NCI-H69 (cell line): ENCODE results near the gene MAGI2.
"Not testable (repeated sequence)": the region's sequence is repeated elsewhere in the genome, so short reads cannot be mapped to it uniquely, and the experiment has no call there.

Source experiments
- DNase-seq: peaks from one replicate; lab custom pipeline; 2025; lab: John Stamatoyannopoulos, UW

Gene MAGI2

GRCh38 chr7:79159040-79159664, 294.3 kb downstream of the MAGI2 start:
- DNase-seq, result no peak

- DNase-seq, result no peak
Observed at GRCh38 chr7:79157281-79157680, 296.2 kb downstream of the MAGI2 start.

- DNase-seq, result no peak
Observed at GRCh38 chr7:79149831-79150230, 303.6 kb downstream of the MAGI2 start.

- no peak for DNase-seq
Observed at GRCh38 chr7:79142706-79143105, 310.8 kb downstream of the MAGI2 start.

GRCh38 chr7:79141252-79141651, 312.2 kb downstream of the MAGI2 start:
- no peak for DNase-seq

GRCh38 chr7:79137942-79138341, 315.5 kb downstream of the MAGI2 start:
- no peak for DNase-seq

- DNase-seq, result no peak
Observed at GRCh38 chr7:79132844-79133451, 320.5 kb downstream of the MAGI2 start.

- DNase-seq, result no peak
Observed at GRCh38 chr7:79130715-79131114, 322.8 kb downstream of the MAGI2 start.

GRCh38 chr7:79124331-79124730, 329.1 kb downstream of the MAGI2 start:
- no peak for DNase-seq

GRCh38 chr7:79118143-79118542, 335.3 kb downstream of the MAGI2 start:
- no peak for DNase-seq

- no peak for DNase-seq
Observed at GRCh38 chr7:79096361-79096805, 357.1 kb downstream of the MAGI2 start.

GRCh38 chr7:79093421-79093820, 360.0 kb downstream of the MAGI2 start:
- DNase-seq, result no peak

- DNase-seq, result no peak
Observed at GRCh38 chr7:79091661-79092060, 361.8 kb downstream of the MAGI2 start.

- DNase-seq, result no peak
Observed at GRCh38 chr7:79091011-79091410, 362.5 kb downstream of the MAGI2 start.

GRCh38 chr7:79090543-79090942, 362.9 kb downstream of the MAGI2 start:
- DNase-seq, result peak; percentile 25

- no peak for DNase-seq
Observed at GRCh38 chr7:79084423-79084822, 369.0 kb downstream of the MAGI2 start.

GRCh38 chr7:79079919-79080554, 373.4 kb downstream of the MAGI2 start:
- peak; percentile 61 for DNase-seq

- DNase-seq, result no peak
Observed at GRCh38 chr7:79078273-79078672, 375.2 kb downstream of the MAGI2 start.

GRCh38 chr7:79071187-79071586, 382.3 kb downstream of the MAGI2 start:
- DNase-seq, result not testable (repeated sequence)

GRCh38 chr7:79064187-79064823, 389.2 kb downstream of the MAGI2 start:
- no peak for DNase-seq

- DNase-seq, result no peak
Observed at GRCh38 chr7:79063019-79063698, 390.3 kb downstream of the MAGI2 start.

GRCh38 chr7:79060498-79060897, 393.0 kb downstream of the MAGI2 start:
- no peak for DNase-seq
